K562 (cell line): ENCODE measurements around the gene DRAXIN. TPM values are rescaled to one million over a fixed set of nuclear protein-coding genes. Genes with fewer than 3 reads are reported as not detected.

Source experiments
- BCOR ChIP-seq: fragments of 450-650 bp; IDR thresholded peaks from 2 replicates; pipeline ENCODE4 v1.6.1; 2016
- E2F6 ChIP-seq, 2 experiments: IDR thresholded peaks; 2 replicates each; pipeline ENCODE4 v1.6.1; 2011; ENCODE audit warnings: borderline replicate concordance in 1 of 2, control low read depth in 1 of 2, low read depth in 1 of 2, low read length in 1 of 2, mild to moderate bottlenecking in 1 of 2, mixed read lengths in 1 of 2, moderate library complexity in 1 of 2; ENCODE audit not compliant: insufficient read depth in 1 of 2, insufficient read length in 1 of 2, poor library complexity in 1 of 2, severe bottlenecking in 1 of 2; ENCODE audit errors: extremely low read depth in 1 of 2
- KDM1A ChIP-seq, 2 experiments: fragments of 450-650 bp; IDR thresholded peaks; 2 replicates each; pipeline ENCODE4 v1.6.1; 2016; ENCODE audit warnings: mild to moderate bottlenecking in 2 of 2
- L3MBTL2 ChIP-seq: fragments of 450-650 bp; IDR thresholded peaks from 2 replicates; pipeline ENCODE4 v1.6.1; 2016; ENCODE audit warnings: mild to moderate bottlenecking, moderate library complexity
- MAX ChIP-seq: sonication (generic); formaldehyde crosslinking; IDR thresholded peaks from 2 replicates; pipeline ENCODE4 v1.9.0; 2022; ENCODE audit warnings: mild to moderate bottlenecking, missing genetic modification reagents
- MCM5 ChIP-seq: fragments of 450-650 bp; IDR thresholded peaks from 2 replicates; pipeline ENCODE4 v1.6.1; 2016; ENCODE audit warnings: low read depth
- MGA ChIP-seq: fragments of 450-650 bp; IDR thresholded peaks from 2 replicates; pipeline ENCODE4 v1.6.1; 2016; ENCODE audit warnings: mild to moderate bottlenecking, moderate library complexity
- RNF219 ChIP-seq: fragments of 250-450 bp; sonication (Bioruptor Pico); IDR thresholded peaks from 2 replicates; pipeline ENCODE4 v1.5.0; 2022; ENCODE audit warnings: mild to moderate bottlenecking
- TRIM28 ChIP-seq: fragments of 450-650 bp; IDR thresholded peaks from 2 replicates; pipeline ENCODE4 v1.6.1; 2017
- ZBTB26 ChIP-seq: fragments of 450-650 bp; formaldehyde crosslinking; IDR thresholded peaks from 2 replicates; pipeline ENCODE4 v1.4.0; 2022; ENCODE audit warnings: missing genetic modification characterization
- polyA plus RNA-seq, 8 experiments: library from polyadenylated mRNA; depleted of rRNA in 4 of 8; stranded (reverse) in 5 of 8; unstranded in 3 of 8; fragments of >200 nt; fragmentation: Nextera tagmentation in 2 of 8; fragmentation: Illumina TruSeq in 1 of 8; extraction: Ambion mirVana in 2 of 8; extraction: Trizol in 1 of 8; gene quantifications; 2 replicates each; pipeline versions ENCODE4 v1.2.1 to v1.2.3, GENCODE V29; 2011 to 2014; ENCODE audit warnings: inconsistent platforms in 1 of 8, missing spikeins in 1 of 8
- total RNA-seq, 7 experiments: library from RNA; depleted of rRNA in 6 of 7; stranded (reverse); fragments of >200 nt in 6 of 7; fragmentation: Illumina TruSeq in 2 of 7; extraction: Trizol in 2 of 7; gene quantifications; 2 replicates each; pipeline versions ENCODE4 v1.2.1 to v1.2.3, GENCODE V29; 2011 to 2021; ENCODE audit warnings: low replicate concordance in 1 of 7

Gene DRAXIN
- total and polyA plus RNA-seq, 9 of the 15 experiments (the other 6 are each of a cell fraction or from before 2014, with no cell fraction given): 0.01 to 0.04 (median 0.01) TPM; not detected in 6

- TF ChIP-seq MGA (peak; percentile 78), L3MBTL2 (peak; percentile 61), E2F6 (IDR thresholded peaks at IDR 0.05; ENCODE audit: borderline replicate concordance in 1 of 2, extremely low read depth in 1 of 2, insufficient read depth in 1 of 2, insufficient read length in 1 of 2, low read depth in 1 of 2, low read length in 1 of 2, poor library complexity in 1 of 2, severe bottlenecking in 1 of 2) (peak; percentile 21 to 62), ZBTB26 (CRISPR knock-in tag) (no peak), MCM5 (no peak), BCOR (peak; percentile 14; the same call in 1 of the 2 replicates), TRIM28 (no peak), MAX (CRISPR knock-in tag) (peak; percentile 47), KDM1A (IDR thresholded peaks at IDR 0.05) (no peak; a peak in 1 of 4 replicates), RNF219 (CRISPR knock-in tag) (no peak)
Observed at GRCh38 chr1:11649237-11649623, 42.3 kb upstream of the DRAXIN start (continued).
